Smooth muscle cell (in vitro differentiated cells): Measurements from ENCODE around the gene NOL3. TPM values are rescaled to one million over a fixed set of nuclear protein-coding genes. Genes with fewer than 3 reads are reported as not detected.
A peak's percentile ranks its signal among the peaks of the same experiment; 100 is the strongest.
"Not testable (repeated sequence)": the region's sequence is repeated elsewhere in the genome, so short reads cannot be mapped to it uniquely, and the experiment has no call there.

Experiments
- DNase-seq: peaks from one replicate; lab custom pipeline; 2025; ENCODE audit not compliant: unreplicated experiment; lab: John Stamatoyannopoulos, UW
- H2AFZ ChIP-seq: fragments of 200-600 bp; sonication (generic); 2 replicates; pipeline ENCODE4 v1.6.0; 2016; ENCODE audit warnings: antibody characterized with exemption, low read depth, mild to moderate bottlenecking
- H3F3A ChIP-seq: fragments of 200-600 bp; sonication (generic); 2 replicates; pipeline ENCODE4 v1.6.0; 2017; ENCODE audit warnings: antibody characterized with exemption, low read depth
- H3K27ac ChIP-seq: fragments of 200-600 bp; sonication (generic); 2 replicates; pipeline ENCODE4 v1.5.1; 2016; ENCODE audit warnings: low read depth, mild to moderate bottlenecking
- H3K27me3 ChIP-seq: fragments of 200-600 bp; sonication (generic); 2 replicates; pipeline ENCODE4 v1.6.1; 2016; ENCODE audit warnings: low read depth, mild to moderate bottlenecking
- H3K36me3 ChIP-seq: fragments of 200-600 bp; sonication (generic); 2 replicates; pipeline ENCODE4 v1.5.1; 2016; ENCODE audit warnings: low read depth
- H3K4me1 ChIP-seq: fragments of 200-600 bp; sonication (generic); 2 replicates; pipeline ENCODE4 v1.5.1; 2016; ENCODE audit warnings: low read depth
- H3K4me2 ChIP-seq: fragments of 200-600 bp; sonication (generic); 2 replicates; pipeline ENCODE4 v1.6.0; 2016; ENCODE audit warnings: mild to moderate bottlenecking
- H3K4me3 ChIP-seq: fragments of 200-600 bp; sonication (generic); 2 replicates; pipeline ENCODE4 v1.5.1; 2016; ENCODE audit warnings: mild to moderate bottlenecking
- H3K79me2 ChIP-seq: fragments of 200-600 bp; sonication (generic); 2 replicates; pipeline ENCODE4 v1.6.0; 2016; ENCODE audit warnings: low read depth, mild to moderate bottlenecking
- H3K9ac ChIP-seq: fragments of 200-600 bp; sonication (generic); 2 replicates; pipeline ENCODE4 v1.6.0; 2016; ENCODE audit warnings: low read depth
- H3K9me3 ChIP-seq: fragments of 200-600 bp; sonication (generic); replicated peaks from 2 replicates; pipeline ENCODE4 v1.5.1; 2016; ENCODE audit warnings: low read depth
- H4K20me1 ChIP-seq: fragments of 200-600 bp; sonication (generic); 2 replicates; pipeline ENCODE4 v1.6.0; 2016; ENCODE audit warnings: low read depth
- WGBS: methylation state at CpG from one replicate; pipeline ENCODE4 v1.1.7; 2016; ENCODE audit warnings: low lambda C conversion rate; 5-methylcytosine and 5-hydroxymethylcytosine counted together
- polyA plus RNA-seq: library from polyadenylated mRNA; unstranded; fragments of >200 nt; fragmentation: Nextera tagmentation; extraction: Ambion mirVana; gene quantifications from 2 replicates; pipeline ENCODE4 v1.2.1, GENCODE V29; 2016
- total RNA-seq: library from RNA; depleted of rRNA; stranded (reverse); fragments of >200 nt; gene quantifications from 2 replicates; pipeline ENCODE4 v1.2.3, GENCODE V29; 2014
- TF ChIP-seq, protein P1 (sequence below): fragments of 200-600 bp; sonication (generic); IDR thresholded peaks from 2 replicates; pipeline ENCODE4 v1.5.1; 2017; ENCODE audit warnings: borderline replicate concordance, mild to moderate bottlenecking, antibody characterized with exemption; ENCODE audit not compliant: insufficient read depth, poor library complexity, severe bottlenecking

Gene NOL3
- total RNA-seq, result 13.9 and 33.0 TPM in 2 replicates
- 36.4 and 47.8 TPM in 2 replicates for polyA plus RNA-seq

DNA sequence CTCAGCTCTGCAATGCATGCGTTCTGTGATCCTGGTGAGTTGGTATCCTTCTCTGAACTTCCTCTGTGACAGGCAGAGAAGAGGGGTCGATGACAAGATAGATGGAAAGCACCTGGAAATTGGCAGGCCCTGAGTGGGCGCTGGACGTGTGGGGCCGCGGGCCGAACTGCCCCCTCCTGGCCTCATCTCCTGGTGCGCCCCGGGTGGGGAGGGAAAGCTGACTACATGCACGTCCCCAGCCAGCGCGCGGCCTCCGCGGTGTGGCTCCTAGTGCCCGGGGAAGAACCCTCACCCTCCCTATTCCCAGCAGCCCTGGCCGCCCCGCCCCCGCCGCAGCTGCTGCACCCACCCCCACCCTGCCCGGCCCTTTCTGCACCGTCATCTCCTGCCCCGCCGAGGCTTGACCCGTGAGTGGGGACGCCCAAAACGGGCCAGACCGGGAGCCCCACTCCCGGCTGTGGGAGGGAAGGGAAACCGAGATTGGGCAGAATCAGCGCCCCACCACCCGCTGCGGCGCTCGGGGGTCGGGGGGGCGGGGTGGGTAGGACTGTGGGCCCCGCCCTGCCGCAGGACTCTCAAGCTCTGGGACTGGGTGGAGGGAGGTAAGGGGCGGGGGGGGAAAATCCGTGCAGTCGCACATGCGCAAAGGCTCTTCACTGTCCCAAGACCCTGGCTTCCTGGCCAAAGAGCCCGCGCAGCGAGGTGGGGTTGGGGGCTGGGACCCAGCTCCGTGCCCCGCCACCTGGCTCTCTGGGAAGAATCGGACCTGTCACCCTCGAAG lies at the start of gene NOL3:
TSS of gene NOL3 (plus strand) at position 371 of the 781 bp plus-strand sequence.
- WGBS, result under 1% methylated on average over 29 of the region's 50 CpGs
- Histone ChIP-seq H4K20me1 (peaks cover 9% of the 10 kb centered on the region), H3K4me2 (peak within 1 kb of the TSS; percentile 87), H3K36me3 (no peaks in the 10 kb centered on the region), H3K4me3 (peak within 1 kb of the TSS; percentile 55), H3F3A (peaks cover 7% of the 10 kb centered on the region), H3K79me2 (no peaks in the 10 kb centered on the region), H3K27me3 (peaks cover 22% of the 10 kb centered on the region), H3K27ac (peak within 1 kb of the TSS; percentile 72), H2AFZ (peak within 1 kb of the TSS; percentile 20), H3K9me3 (no peaks in the 10 kb centered on the region), H3K9ac (peak within 1 kb of the TSS; percentile 83), H3K4me1 (peaks cover 24% of the 10 kb centered on the region)
- TF ChIP-seq, protein P1, sequence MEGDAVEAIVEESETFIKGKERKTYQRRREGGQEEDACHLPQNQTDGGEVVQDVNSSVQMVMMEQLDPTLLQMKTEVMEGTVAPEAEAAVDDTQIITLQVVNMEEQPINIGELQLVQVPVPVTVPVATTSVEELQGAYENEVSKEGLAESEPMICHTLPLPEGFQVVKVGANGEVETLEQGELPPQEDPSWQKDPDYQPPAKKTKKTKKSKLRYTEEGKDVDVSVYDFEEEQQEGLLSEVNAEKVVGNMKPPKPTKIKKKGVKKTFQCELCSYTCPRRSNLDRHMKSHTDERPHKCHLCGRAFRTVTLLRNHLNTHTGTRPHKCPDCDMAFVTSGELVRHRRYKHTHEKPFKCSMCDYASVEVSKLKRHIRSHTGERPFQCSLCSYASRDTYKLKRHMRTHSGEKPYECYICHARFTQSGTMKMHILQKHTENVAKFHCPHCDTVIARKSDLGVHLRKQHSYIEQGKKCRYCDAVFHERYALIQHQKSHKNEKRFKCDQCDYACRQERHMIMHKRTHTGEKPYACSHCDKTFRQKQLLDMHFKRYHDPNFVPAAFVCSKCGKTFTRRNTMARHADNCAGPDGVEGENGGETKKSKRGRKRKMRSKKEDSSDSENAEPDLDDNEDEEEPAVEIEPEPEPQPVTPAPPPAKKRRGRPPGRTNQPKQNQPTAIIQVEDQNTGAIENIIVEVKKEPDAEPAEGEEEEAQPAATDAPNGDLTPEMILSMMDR, result no peak
- peak; percentile 93 for DNase-seq

DNA sequence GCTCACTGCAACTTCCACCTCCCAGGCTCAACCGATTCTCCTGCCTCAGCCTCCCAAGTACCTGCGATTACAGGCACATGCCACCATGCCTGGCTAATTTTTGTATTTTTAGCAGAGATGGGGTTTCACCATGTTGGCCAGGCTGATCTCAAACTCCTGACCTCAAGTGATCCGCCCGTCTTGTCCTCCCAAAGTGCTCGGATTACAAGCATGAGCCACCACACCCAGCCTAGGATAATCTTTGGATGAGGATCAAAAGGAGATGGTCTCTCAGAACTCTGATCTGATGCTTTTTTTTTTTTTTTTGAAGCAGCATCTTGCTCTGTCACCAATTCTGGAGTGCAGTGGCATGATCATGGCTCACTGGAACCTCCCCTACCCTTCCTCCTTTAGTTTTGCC lies 47.5 kb upstream of the NOL3 start:
- H3F3A ChIP-seq, H3K4me2 ChIP-seq, H3K4me1 ChIP-seq, H3K9me3 ChIP-seq, DNase-seq, H3K4me3 ChIP-seq, H2AFZ ChIP-seq, H3K9ac ChIP-seq, H3K27ac ChIP-seq, H3K79me2 ChIP-seq, H3K27me3 ChIP-seq: not testable (repeated sequence)
- 98% methylated on average over 5 of the region's 5 CpGs for WGBS
- peaks cover 36% of the 10 kb centered on the region for H4K20me1 ChIP-seq
- peaks cover 12% of the 10 kb centered on the region for H3K36me3 ChIP-seq

DNA sequence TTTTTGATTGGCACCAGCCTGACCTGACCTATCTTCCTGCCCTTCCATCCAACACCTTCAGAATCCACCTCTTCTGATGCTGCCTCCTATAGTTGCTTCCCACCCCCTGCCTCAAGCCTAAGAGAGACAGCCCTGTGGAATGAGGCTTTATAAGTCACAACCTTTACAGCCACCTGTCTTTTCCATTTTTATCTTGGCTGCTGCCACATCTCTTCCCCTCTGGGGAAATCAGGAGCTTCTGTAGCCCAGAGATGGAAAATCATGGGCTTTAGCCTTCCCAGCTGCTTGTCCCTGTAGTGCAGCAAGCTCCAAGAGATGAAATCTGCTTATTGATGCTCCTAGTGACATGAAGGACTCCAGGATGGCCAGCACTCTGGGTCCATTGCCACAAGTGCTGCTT lies 41.9 kb upstream of the NOL3 start:
- Histone ChIP-seq H3K79me2 (no peaks in the 10 kb centered on the region), H3K9me3 (no peaks in the 10 kb centered on the region), H3K27me3 (no peaks in the 10 kb centered on the region), H3K36me3 (peaks cover 13% of the 10 kb centered on the region), H3K9ac (no peak overlapping the region), H3K27ac (no peak overlapping the region), H2AFZ (no peak overlapping the region), H3F3A (no peaks in the 10 kb centered on the region), H3K4me1 (no peaks in the 10 kb centered on the region), H3K4me3 (no peak overlapping the region), H3K4me2 (no peak overlapping the region), H4K20me1 (peaks cover 4% of the 10 kb centered on the region)
- TF ChIP-seq, protein P1, result no peak
- DNase-seq, result no peak

- TF ChIP-seq, protein P1, result no peak
- no peak overlapping the region for H3K4me3 ChIP-seq
- no peaks in the 10 kb centered on the region for H3K4me1 ChIP-seq
- no peaks in the 10 kb centered on the region for H4K20me1 ChIP-seq
- no peaks in the 10 kb centered on the region for H3K27me3 ChIP-seq
- no peaks in the 10 kb centered on the region for H3K79me2 ChIP-seq
- peaks cover 8% of the 10 kb centered on the region for H3K36me3 ChIP-seq
- no peak overlapping the region for H3K4me2 ChIP-seq
- no peak for DNase-seq
- H2AFZ ChIP-seq, result no peak overlapping the region
- H3K27ac ChIP-seq, result no peak overlapping the region
- H3F3A ChIP-seq, result no peaks in the 10 kb centered on the region
- H3K9ac ChIP-seq, result no peak overlapping the region
- H3K9me3 ChIP-seq, result no peaks in the 10 kb centered on the region
- WGBS, result 100% methylated on average over 3 of the region's 3 CpGs
Observed at GRCh38 chr16:67128887-67129286, 41.5 kb upstream of the NOL3 start.
